Left renal cortex interstitium (tissue), 4 donors: Measurements from ENCODE around the gene METTL25B. TPM values are rescaled to one million over a fixed set of nuclear protein-coding genes. Genes with fewer than 3 reads are reported as not detected.

Source experiments
- DNase-seq, 4 donors: peaks; one replicate each; pipeline ENCODE4 v3.0.0-alpha.2; 2013; ENCODE audit warnings: low read depth in 4 of 4, low spot score in 2 of 4, missing footprints in 1 of 4
- polyA plus RNA-seq, 4 donors: library from polyadenylated mRNA; unstranded; fragments of 120-200 nt; gene quantifications; one replicate each; pipeline ENCODE4 v1.2.1, GENCODE V29; 2013; ENCODE audit not compliant: insufficient read length in 4 of 4

METTL25B gene
- polyA plus RNA-seq, 4 donors = 32.9 to 52.0 (median 39.5) TPM

DNA sequence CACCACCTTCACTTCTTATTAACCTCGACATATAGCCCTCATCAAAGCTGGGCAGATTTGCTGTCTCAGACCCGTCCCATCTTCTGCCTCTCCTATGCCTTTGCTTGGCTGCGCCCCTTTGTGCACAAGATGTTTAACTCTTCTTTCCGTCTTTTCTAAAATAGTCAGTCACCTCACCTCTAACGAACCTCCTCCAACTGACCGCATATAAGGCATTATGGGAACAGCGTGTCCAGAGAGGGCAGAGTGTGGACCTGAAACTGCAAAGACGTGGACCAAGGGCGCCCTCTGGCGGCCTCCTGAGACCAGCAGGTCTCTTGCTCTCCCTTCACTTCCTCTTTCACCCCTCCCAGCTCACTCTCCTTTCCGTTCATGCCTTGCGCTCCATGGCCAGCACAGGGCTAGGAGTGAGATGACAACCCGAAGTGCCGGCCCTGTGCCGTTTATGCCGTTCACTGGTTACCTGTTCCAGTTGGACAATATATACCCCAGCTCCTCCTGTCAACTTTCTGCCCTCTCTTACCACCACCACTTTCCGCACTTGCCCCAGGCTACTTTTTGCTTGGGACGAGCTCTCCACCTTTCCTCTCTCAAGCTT, 2.5 kb upstream of the METTL25B start:
- DNase-seq = peak in 3 of 4 donors; percentile 74 to 85 (median 84)

DNA sequence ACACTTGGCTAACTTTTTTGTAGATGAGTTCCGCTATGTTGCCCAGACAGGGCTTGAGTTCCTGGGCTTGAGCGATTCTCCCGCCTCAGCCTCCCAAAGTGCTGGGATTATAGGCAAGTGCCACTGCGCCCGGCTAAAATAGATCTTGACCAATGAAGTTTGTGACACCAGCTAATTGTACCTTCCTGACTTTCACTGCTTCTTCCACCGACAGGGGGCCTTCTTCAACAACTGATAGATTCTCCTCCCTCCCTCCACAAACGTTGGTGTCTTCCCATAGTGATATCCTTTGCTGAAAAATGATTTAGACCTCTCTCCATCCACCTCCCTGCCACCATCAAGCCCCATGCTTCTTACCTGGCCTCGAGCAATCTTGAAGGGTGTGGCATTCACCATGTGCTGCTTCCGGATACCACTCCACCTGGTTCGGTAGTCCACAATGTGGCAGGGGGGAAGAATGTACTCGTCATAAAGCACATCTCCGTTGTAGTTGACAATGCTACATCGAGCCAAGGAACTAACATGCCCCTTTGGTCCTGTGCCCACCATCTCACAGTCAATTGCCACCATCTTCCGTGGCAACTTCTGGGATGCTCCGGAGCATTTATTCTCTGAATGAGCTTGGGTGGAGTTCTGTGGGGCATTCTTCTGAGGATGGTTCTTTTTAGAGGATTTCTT, 1.6 kb upstream of the METTL25B start:
- no peak for DNase-seq

DNA sequence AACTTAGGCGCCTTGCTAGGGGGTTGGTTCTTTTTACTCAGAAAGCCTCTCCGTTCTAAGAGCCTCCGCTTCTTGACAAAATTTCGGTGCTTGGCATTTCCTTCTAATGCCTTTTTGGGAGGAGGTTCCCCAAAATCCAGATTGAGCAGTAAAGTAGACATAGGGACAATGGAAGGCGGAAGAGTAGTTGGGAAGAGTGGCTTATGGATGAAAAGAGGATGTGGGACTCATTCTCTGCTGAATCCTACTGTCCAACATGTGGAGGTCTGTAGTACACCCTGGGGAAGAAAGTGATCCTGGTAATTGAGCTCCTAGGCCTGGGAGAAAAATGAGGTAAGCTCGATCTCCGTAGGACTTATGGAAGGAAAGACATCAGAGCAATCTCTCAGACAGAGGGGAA, 777 bp upstream of the METTL25B start:
- DNase-seq = no peak

DNA sequence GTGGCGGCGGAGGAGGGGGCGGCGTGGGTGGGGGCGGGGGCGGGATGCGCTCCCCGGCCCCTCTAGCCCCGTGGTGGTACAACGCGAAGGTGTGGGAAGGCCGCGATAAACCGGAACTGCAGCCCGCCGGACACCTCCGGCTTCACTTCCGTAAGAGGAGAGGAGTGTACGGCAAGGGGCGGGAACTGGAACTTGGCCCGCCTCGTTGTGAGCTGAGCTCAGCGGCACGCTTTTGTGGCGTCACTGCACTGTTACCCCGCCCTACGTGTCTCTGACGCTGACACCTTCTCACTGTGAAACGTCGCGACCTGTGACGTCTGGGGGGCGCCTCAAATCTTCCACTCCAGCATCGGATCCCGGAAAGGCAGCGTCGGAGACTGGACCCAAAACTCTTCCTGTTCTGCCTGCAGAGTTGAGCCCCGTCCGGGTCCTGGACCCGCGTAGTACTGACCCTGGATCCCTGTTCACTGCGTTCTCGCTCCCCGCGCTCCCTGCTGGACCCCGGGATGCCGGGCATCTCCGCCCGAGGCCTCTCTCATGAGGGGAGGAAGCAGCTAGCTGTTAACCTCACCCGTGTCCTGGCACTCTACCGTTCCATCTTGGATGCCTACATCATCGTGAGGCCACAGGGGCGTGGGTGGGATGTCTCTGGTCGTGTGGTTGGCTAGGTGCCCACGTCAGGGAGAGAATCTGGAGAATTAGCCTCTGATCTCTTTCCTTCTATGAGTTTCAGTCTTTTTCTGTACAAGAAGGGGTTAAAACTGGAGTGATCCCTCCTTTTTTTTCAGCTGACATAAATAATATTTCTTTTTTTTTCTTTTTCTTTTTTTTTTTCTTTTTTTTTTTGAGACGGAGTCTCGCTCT, 562 bp downstream of the METTL25B start, which contains the start of gene ISG20L2:
Gene ISG20L2 (minus strand): TSS at position 168 of the 864 bp plus-strand sequence. CDS start 1,114 bp downstream, outside the sequence.
- peak in 2 of 4 donors; percentile 92 to 94 for DNase-seq

DNA sequence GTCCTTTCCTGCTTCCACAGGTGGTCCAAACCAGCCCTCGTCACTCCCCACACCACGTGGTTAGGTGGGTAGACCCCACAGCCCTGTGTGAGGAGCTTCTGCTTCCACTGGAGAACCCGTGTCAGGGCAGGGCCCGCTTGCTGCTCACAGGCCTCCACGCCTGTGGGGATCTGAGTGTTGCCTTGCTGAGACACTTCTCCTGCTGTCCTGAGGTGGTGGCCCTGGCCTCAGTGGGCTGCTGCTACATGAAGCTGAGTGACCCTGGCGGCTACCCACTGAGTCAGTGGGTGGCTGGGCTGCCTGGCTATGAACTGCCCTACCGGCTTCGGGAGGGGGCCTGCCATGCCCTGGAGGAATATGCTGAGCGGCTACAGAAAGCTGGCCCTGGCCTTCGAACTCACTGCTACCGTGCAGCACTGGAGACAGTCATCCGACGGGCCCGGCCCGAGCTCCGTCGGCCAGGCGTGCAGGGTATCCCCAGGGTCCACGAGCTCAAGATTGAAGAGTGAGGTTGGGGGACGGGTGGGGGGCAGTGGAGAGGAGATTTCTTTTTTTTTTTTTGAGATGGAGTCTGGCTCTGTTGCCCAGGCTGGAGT, 5.8 kb downstream of the METTL25B start:
- DNase-seq = no peak

DNA sequence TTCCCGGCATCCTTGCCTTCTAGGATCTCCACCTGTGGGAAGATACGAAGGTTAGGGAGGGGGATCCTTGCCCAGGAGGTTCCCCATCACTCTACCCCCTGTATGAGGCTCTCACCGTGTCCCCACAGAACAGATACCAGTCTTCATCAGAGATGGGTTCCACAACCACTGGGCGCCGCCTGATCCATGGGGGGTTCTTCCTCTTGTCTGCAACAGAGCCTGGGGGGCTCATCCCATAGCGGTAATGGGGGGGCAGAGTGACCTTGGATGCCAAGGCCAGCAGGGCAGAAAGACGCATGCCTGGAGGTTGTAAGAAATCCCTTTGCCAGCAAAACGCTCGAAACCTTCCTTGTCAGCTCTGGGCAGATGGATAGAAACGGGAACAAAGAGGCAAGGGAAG, 10.1 kb downstream of the METTL25B start:
- DNase-seq = no peak

DNA sequence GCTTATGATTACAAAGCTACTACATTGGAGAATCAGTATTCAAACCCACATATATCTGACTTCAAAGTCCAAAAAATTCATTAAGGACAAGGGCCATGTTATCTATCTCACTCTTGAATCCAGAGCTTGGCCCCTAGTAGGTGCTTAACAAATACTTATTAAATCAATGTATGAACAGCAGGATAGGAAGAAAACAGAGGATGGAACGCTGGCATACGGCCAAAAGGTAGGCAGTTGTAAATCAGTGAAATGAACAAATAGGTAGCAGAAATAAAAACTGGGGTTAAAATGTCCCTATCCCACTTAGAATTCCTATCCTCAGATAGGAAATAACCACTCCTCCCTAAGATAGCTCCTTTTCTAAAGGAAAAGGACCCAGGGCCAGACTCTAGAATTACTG, 10.6 kb downstream of the METTL25B start:
- DNase-seq = no peak

DNA sequence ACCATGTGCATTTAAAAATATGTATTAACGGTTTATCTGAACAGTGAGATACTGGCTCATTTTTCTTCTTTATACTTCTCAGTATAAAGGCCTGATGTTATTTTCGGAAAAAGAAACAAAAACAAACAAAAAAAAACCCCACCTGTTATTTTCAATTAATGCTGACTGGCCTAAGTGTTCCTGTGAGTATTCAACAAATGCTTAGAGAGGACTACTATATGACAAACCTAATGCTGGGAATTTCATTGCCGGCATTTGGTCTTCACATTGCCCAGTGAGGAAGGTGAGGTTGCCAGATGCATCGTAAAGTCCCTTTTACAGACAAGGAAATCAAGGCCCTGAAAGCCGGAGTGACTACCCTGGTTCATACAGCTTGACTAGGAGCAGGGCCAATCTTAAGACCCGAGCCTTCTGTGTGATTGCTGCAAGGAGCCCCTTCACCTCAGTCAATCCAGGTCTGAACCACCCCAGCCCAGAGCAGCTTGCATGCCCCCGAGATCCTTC, 12.0 kb downstream of the METTL25B start:
- no peak for DNase-seq

DNA sequence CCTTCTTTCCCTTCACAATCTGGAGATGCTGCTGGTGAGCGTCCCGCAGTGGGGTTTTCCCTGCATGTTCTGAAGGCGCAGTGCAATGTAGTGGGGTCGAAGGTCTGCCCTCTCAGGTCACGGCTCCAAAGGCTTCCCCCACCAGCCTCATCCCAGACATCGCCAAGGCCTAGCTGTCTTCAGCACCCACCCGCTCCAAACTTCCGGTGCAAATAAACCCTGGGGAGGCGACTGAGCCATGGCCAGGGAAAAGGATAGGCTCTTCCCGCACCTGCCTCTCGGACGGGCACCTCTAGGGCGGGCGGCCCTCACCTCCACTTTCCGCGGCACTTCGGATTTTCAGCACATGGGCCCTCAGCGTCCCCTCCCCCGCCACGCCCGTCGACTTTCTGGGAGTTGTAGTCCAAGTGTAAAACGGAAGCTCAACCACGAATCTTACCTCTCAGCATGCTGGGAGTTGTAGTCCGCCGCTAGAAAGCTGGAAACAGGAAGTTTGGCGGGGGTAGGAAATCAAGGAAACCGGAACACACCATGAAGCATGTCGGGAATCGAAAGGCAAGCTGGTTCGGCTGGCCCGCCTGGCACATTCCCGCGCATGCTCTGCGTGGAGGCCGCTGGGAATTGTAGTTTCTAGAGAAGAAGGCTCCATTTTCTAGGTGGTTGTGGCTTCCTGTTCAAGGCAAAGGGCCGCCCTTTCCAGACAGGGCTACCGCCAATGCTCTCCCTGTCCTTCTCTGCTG, 12.6 kb downstream of the METTL25B start, which contains the start of gene MRPL24:
Gene MRPL24 (minus strand): TSS at position 348 of the 740 bp plus-strand sequence. CDS start 2,384 bp downstream, outside the sequence.
- DNase-seq = peak in 3 of 4 donors; percentile 97 to 100 (median 98)

DNA sequence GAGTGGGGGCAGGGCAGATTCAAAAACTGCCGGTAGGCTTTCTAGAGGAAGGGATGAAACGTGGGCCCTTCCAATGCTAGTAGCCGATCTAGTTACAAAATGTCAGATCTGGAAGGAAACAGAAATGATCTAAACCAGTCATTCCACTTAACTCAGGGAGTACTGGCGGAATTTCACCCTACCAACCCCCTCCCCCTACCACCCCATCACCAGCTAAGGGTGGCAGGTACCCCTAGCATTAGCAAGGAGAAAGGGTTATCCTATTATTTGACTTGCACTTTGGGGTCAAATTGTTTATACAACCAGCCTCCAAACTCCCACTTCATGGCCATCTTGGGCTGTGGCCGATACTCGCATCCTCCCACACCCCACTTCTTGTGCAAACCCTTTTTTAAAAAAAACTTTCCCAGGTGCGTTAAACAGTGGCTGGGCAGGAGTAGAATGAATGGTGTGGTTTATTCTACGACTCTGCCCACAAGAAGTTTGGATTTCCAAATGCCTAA, 13.3 kb downstream of the METTL25B start:
- DNase-seq = no peak

DNA sequence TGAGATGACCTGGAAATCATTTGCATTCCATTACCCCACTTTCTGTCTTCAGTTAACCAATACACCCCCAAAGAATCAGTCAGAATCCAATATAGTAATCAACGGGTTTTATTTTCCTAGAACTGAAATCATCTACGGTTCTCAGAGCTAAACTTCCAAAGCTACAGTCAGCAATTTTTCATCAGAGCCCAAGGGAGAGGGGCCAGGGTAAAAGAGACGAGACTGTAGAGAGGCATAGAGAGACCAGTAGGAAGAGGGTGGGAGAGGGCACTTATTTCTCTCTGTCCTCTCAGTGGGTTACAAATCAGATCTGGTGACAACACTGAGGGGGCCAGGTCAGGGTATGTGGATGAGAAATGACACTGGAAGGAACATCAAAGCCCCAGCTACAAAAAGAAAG, 13.7 kb downstream of the METTL25B start:
- no peak for DNase-seq

DNA sequence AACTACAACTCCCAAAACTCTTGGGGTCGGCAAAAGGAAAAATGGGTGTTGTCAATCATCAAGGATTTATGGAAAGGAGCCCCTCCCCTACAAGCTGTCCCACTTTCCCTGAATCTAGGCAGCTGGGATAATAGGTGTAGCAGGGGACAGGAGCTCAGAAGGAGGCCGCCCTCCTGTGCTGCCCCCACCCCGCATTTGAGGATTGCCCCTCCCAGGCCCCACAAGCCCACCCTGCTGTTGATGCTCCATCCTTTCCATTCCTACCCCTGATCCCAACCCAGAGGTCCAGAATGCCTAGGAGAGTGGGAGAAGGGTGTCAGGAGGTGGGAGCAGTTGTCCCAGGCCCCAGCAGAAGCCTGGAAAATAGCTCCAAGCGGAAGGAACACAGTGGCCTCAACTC, 14.5 kb downstream of the METTL25B start:
- DNase-seq = no peak

DNA sequence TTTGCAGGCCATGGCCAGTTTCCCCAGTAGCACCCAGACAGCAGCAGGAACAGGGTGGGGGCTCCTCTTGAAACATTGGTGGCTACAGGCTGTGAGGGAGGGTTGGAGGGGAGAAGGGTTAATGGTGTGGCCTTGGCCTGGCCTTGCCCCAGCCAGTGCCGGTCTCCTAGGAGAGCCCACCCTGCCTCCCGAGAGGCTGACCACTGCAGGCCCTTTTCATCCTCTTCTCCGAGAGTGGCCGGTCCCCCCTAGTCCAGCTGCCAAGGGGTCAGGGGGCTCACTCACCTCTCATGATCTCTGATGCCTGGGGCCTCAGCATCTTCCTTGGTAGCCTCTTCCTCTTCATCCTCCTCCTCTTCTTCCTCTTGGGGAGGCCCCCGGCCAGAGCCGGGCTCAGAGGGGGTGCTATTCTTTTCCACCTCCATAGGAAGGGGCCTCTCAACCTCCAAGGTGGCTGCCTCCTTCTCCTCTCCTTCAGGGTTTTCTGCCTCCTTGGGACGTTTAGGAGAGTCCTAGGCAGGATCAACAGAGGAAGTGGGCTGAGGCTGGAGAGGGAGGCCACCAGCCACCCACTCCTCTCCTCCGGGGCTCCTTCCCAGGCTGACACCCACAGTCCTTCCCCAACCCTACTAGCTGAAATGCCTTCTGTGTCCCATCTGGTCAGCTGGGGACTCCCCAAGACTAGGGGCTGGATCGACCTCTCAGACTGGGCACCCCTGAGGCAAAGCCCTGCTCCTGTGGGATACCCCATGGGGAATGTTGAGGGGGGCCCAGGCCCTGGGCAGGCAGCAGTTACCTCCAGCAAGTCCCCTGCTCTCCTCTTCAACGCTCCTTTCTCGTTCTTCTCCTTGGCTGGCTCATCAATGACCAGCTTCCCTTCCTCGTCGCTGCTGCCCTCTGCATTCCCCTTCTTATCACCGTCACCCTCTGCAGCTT, 15.4 kb downstream of the METTL25B start:
- no peak for DNase-seq

DNA sequence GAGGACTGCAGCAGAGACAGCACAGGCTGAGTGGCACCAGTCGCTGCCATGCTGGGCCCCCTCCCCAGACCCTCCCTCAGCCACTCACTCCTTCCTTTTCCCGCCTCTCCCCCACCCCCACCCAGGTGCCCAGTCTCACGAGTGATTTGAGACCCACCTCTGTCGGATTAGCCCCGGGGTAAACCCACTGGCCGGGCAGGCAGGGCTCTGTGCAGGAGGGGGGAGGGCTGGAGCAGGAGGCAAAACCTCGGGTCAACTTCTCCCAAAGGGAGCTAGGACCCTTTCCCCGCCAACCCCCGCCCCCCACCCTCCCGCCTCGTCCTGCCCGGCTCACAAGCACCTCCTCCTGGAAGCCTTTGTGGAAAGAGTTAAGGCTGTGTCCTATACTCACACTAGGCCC, 16.1 kb downstream of the METTL25B start:
- no peak for DNase-seq

DNA sequence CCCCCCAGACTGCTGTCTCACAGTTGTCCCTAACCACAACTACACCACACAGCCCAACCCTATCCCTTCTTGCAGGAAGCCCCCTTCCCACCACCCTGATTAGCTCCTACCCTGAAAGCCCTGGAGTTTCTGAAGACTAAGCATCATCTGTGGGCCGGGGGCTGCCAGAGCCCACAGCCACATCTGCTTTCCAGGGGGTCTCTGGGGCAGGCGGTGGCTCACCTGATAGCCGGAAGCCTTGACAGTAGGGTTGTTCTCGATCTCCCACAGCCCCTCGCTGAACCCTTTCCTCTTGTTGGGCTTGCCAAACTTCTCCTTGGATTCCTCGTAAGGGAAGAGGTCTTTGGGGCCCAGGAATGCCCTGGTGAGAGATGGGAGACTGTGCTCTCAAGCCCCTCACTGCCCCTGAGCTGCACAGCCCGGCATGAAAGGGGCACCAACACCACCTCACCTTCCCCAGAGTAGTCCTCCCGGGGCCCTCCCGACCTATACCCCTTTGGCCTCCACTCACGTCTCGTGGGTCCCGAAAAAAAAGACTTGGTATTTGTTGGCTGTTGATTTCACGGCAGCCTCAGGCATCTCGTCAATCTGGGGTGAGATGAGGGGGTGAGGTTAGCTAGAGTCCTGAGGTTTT, 16.6 kb downstream of the METTL25B start:
- no peak for DNase-seq

DNA sequence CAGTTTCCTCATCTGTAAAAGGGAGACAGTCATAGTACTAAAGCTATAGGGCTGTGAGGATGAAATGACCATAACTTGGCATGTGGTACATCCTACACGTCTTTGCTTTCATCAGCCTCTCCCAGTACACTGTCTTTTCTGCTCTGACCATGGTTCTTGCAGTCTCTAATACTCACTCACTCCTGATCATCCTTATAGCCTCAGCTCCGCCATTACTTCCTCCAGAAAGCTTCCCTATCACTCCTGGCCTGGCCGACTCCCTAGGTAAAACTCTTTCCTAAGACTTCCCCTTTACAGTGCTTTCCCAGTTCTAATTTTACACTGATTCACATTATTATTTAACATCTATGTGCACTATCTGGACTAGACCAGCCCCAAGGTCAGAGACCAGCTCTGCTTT, 17.6 kb downstream of the METTL25B start:
- DNase-seq = no peak

DNA sequence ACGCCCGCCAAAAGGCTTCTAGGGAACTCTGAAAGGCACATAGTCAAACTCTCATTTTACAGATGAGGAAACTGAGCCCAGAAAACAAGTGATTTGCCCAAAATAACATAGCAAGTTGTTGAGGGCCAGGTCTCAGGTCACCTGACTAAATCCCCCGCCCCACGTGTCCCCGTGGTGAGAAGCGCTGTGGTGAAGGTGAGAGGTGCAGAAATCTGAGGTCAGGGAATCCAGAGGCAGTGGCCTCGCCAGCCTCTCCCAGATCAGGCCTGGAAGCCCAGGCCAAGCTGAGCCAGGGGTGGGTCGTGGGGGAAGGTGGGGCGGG, 18.1 kb downstream of the METTL25B start:
- DNase-seq = no peak
